K562 (cell line): Measurements from ENCODE around the gene PSMD4. TPM values are rescaled to one million over a fixed set of nuclear protein-coding genes. Genes with fewer than 3 reads are reported as not detected.

Experiments used
- ARHGAP35 ChIP-seq: fragments of 450-650 bp; IDR thresholded peaks from 2 replicates; pipeline ENCODE4 v1.6.1; 2018; ENCODE audit not compliant: partially characterized antibody
- CBX1 ChIP-seq: sonication (generic); IDR thresholded peaks from 2 replicates; pipeline ENCODE4 v1.6.1; 2016; ENCODE audit warnings: antibody characterized with exemption, low read depth, mild to moderate bottlenecking
- CHCHD3 ChIP-seq: fragments of 250-450 bp; sonication (Bioruptor Pico); IDR thresholded peaks from 2 replicates; pipeline ENCODE4 v2.1.2; 2022; ENCODE audit warnings: mild to moderate bottlenecking
- CTCF ChIP-seq, 3 experiments: IDR thresholded peaks in 2 of 3; conservative IDR thresholded peaks in 1 of 3; 2 replicates each; pipeline ENCODE4 v1.5.1; 2011 to 2012; ENCODE audit warnings: low read length in 3 of 3, mild to moderate bottlenecking in 3 of 3, control low read depth in 2 of 3, improper control_type of control experiment in 1 of 3, inconsistent platforms in 1 of 3, low read depth in 1 of 3, mixed read lengths in 1 of 3, moderate library complexity in 1 of 3; ENCODE audit not compliant: insufficient read depth in 2 of 3
- ELF2 ChIP-seq: fragments of 250-450 bp; sonication (Bioruptor Pico); IDR thresholded peaks from 2 replicates; pipeline ENCODE4 v1.5.0; 2021; ENCODE audit warnings: mild to moderate bottlenecking
- ETS1 ChIP-seq: conservative IDR thresholded peaks from 2 replicates; pipeline ENCODE4 v1.6.1; 2011; ENCODE audit warnings: low read depth, mild to moderate bottlenecking, low read length; ENCODE audit not compliant: control insufficient read depth
- GATA2 ChIP-seq: sonication (generic); formaldehyde crosslinking; IDR thresholded peaks from 2 replicates; pipeline ENCODE4 v1.4.0; 2020; ENCODE audit warnings: mild to moderate bottlenecking, missing genetic modification reagents
- GTF2B ChIP-seq: IDR thresholded peaks from 2 replicates; pipeline ENCODE4 v1.6.1; 2011; ENCODE audit not compliant: insufficient read length; ENCODE audit errors: extremely low read depth
- HDAC1 ChIP-seq, 2 experiments: fragments of 450-650 bp; IDR thresholded peaks; 2 replicates each; pipeline ENCODE4 v1.6.1; 2016 to 2017; ENCODE audit warnings: inconsistent platforms in 1 of 2, mild to moderate bottlenecking in 1 of 2, moderate library complexity in 1 of 2
- HLTF ChIP-seq: fragments of 450-650 bp; IDR thresholded peaks from 2 replicates; pipeline ENCODE4 v1.6.1; 2016
- HSF4 ChIP-seq: fragments of 250-450 bp; sonication (Bioruptor Pico); IDR thresholded peaks from 2 replicates; pipeline ENCODE4 v2.1.2; 2022; ENCODE audit warnings: mild to moderate bottlenecking, moderate library complexity, borderline replicate concordance
- KLF10 ChIP-seq: fragments of 250-450 bp; sonication (Bioruptor Pico); IDR thresholded peaks from 2 replicates; pipeline ENCODE4 v1.6.1; 2021; ENCODE audit warnings: matching md5 sums
- NCOA2 ChIP-seq, 2 experiments: fragments of 450-650 bp; IDR thresholded peaks; 2 replicates each; pipeline ENCODE4 v1.6.1; 2018; ENCODE audit warnings: mild to moderate bottlenecking in 2 of 2, moderate library complexity in 1 of 2; ENCODE audit not compliant: partially characterized antibody in 2 of 2
- NFYB ChIP-seq: IDR thresholded peaks from 2 replicates; pipeline ENCODE4 v1.6.1; 2011; ENCODE audit warnings: mild to moderate bottlenecking, moderate library complexity; ENCODE audit not compliant: insufficient read length; ENCODE audit errors: extremely low read depth
- NR1H2 ChIP-seq: sonication (generic); formaldehyde crosslinking; IDR thresholded peaks from 2 replicates; pipeline ENCODE4 v1.4.0; 2020; ENCODE audit warnings: mild to moderate bottlenecking, missing genetic modification reagents
- PTRF ChIP-seq: fragments of 450-650 bp; IDR thresholded peaks from 2 replicates; pipeline ENCODE4 v1.6.1; 2016; ENCODE audit warnings: mild to moderate bottlenecking, missing genetic modification characterization, missing compliant biosample characterization
- SIN3A ChIP-seq, 2 experiments: fragments of 150-350 bp in 1 of 2; IDR thresholded peaks; 2 replicates each; pipeline ENCODE4 v1.6.1; 2011 to 2016; ENCODE audit warnings: borderline replicate concordance in 2 of 2, low read depth in 2 of 2, low read length in 2 of 2, mild to moderate bottlenecking in 2 of 2, moderate library complexity in 2 of 2; ENCODE audit not compliant: control insufficient read depth in 1 of 2
- TFE3 ChIP-seq: fragments of 450-650 bp; formaldehyde crosslinking; IDR thresholded peaks from 2 replicates; pipeline ENCODE4 v1.4.0; 2020; ENCODE audit warnings: mild to moderate bottlenecking, mixed read lengths
- ZNF133 ChIP-seq: fragments of 250-450 bp; sonication (Bioruptor Pico); IDR thresholded peaks from 2 replicates; pipeline ENCODE4 v1.4.0; 2020; ENCODE audit warnings: mild to moderate bottlenecking
- ZNF212 ChIP-seq: fragments of 450-650 bp; formaldehyde crosslinking; IDR thresholded peaks from 2 replicates; pipeline ENCODE4 v1.4.0; 2020; ENCODE audit warnings: mild to moderate bottlenecking
- ZNF232 ChIP-seq: sonication (generic); formaldehyde crosslinking; IDR thresholded peaks from 2 replicates; pipeline ENCODE4 v1.8.0; 2022; ENCODE audit warnings: mild to moderate bottlenecking, missing genetic modification reagents
- ZNF79 ChIP-seq: fragments of 250-450 bp; sonication (Bioruptor Pico); IDR thresholded peaks from 2 replicates; pipeline ENCODE4 v1.4.0; 2020; ENCODE audit warnings: low read depth, mild to moderate bottlenecking, moderate library complexity
- polyA plus RNA-seq, 8 experiments: library from polyadenylated mRNA; depleted of rRNA in 4 of 8; stranded (reverse) in 5 of 8; unstranded in 3 of 8; fragments of >200 nt; fragmentation: Nextera tagmentation in 2 of 8; fragmentation: Illumina TruSeq in 1 of 8; extraction: Ambion mirVana in 2 of 8; extraction: Trizol in 1 of 8; gene quantifications; 2 replicates each; pipeline versions ENCODE4 v1.2.1 to v1.2.3, GENCODE V29; 2011 to 2014; ENCODE audit warnings: inconsistent platforms in 1 of 8, missing spikeins in 1 of 8
- total RNA-seq, 7 experiments: library from RNA; depleted of rRNA in 6 of 7; stranded (reverse); fragments of >200 nt in 6 of 7; fragmentation: Illumina TruSeq in 2 of 7; extraction: Trizol in 2 of 7; gene quantifications; 2 replicates each; pipeline versions ENCODE4 v1.2.1 to v1.2.3, GENCODE V29; 2011 to 2021; ENCODE audit warnings: low replicate concordance in 1 of 7

The PSMD4 gene
- total and polyA plus RNA-seq, 9 of the 15 experiments (the other 6 are each of a cell fraction or from before 2014, with no cell fraction given) = 194 to 353 (median 295) TPM

GRCh38 chr1:151292207-151293030, 37.9 kb downstream of the PSMD4 start (continued):
- no peak for TF ChIP-seq ZNF133 (CRISPR knock-in tag)
- TF ChIP-seq GATA2 (CRISPR knock-in tag) = no peak
- no peak for TF ChIP-seq CBX1
- no peak for TF ChIP-seq NR1H2 (CRISPR knock-in tag)
- no peak for TF ChIP-seq KLF10 (CRISPR knock-in tag)
- TF ChIP-seq ARHGAP35 = no peak
- no peak for TF ChIP-seq ZNF212 (CRISPR knock-in tag)
- TF ChIP-seq TFE3 (CRISPR knock-in tag) = peak; percentile 48
- no peak for TF ChIP-seq SIN3A (IDR thresholded peaks at IDR 0.05; ENCODE audit: borderline replicate concordance in 2 of 2, control insufficient read depth in 1 of 2, low read depth in 2 of 2, low read length in 2 of 2)
- no peak for TF ChIP-seq ETS1
- peak in 2 of 3 experiments; percentile 14 to 21; a peak in 1 of 6 replicates for TF ChIP-seq CTCF (IDR thresholded peaks at IDR 0.05 in 2 of 3, conservative IDR thresholded peaks at IDR 0.05 in 1 of 3; ENCODE audit: insufficient read depth in 2 of 3, low read depth in 1 of 3, low read length in 3 of 3)
- no peak for TF ChIP-seq ZNF232 (CRISPR knock-in tag)
- no peak for TF ChIP-seq HDAC1 (IDR thresholded peaks at IDR 0.05)
- TF ChIP-seq NCOA2 (IDR thresholded peaks at IDR 0.05; ENCODE audit: partially characterized antibody in 2 of 2) = no peak
- no peak for TF ChIP-seq PTRF (tag)
- TF ChIP-seq NFYB = no peak
- no peak for TF ChIP-seq HLTF
- TF ChIP-seq ELF2 (CRISPR knock-in tag) = no peak
- TF ChIP-seq ZNF79 (CRISPR knock-in tag) = no peak
- TF ChIP-seq CHCHD3 (CRISPR knock-in tag) = no peak
- no peak for TF ChIP-seq HSF4
- no peak for TF ChIP-seq GTF2B
